BLaER1 treated with 17β-estradiol and CSF1 and Interleukin-3, amounts not matched to agents 10 nM and 100 nM (cell line): ENCODE measurements around the gene IRAK2.

Experiments
- H3K27ac ChIP-seq, 11 experiments: shearing (Covaris generic); formaldehyde crosslinking; 2 replicates each; pipeline ENCODE4 v1.8.1; 2022
- H3K27me3 ChIP-seq, 11 experiments: shearing (Covaris generic); formaldehyde crosslinking; 2 replicates each; pipeline ENCODE4 v1.8.1; 2022
- H3K36me3 ChIP-seq, 11 experiments: shearing (Covaris generic); formaldehyde crosslinking; 2 replicates each; pipeline ENCODE4 v1.8.1; 2022
- H3K4me1 ChIP-seq, 10 experiments: shearing (Covaris generic); formaldehyde crosslinking; 2 replicates each; pipeline ENCODE4 v1.8.1; 2022
- H3K4me2 ChIP-seq, 11 experiments: shearing (Covaris generic); formaldehyde crosslinking; 2 replicates each; pipeline ENCODE4 v1.8.1; 2022
- H3K4me3 ChIP-seq, 10 experiments: shearing (Covaris generic); formaldehyde crosslinking; 2 replicates each; pipeline ENCODE4 v1.8.1; 2022
- H3K9ac ChIP-seq, 11 experiments: shearing (Covaris generic); formaldehyde crosslinking; 2 replicates each; pipeline ENCODE4 v1.8.1; 2022
- H3K9me3 ChIP-seq, 11 experiments: shearing (Covaris generic); formaldehyde crosslinking; replicated peaks in 1 of 11; 2 replicates each; pipeline ENCODE4 v1.8.1; 2022
- H4K20me1 ChIP-seq, 11 experiments: shearing (Covaris generic); formaldehyde crosslinking; 2 replicates each; pipeline ENCODE4 v1.8.1; 2022
- Cebpa-rat ChIP-seq, 11 experiments: shearing (Covaris generic); IDR thresholded peaks; 2 replicates each; pipeline ENCODE4 v1.8.1; 2022

Gene IRAK2

GRCh38 chr3:10286596-10287295, 122.0 kb downstream of the IRAK2 start:
- no peak for TF ChIP-seq Cebpa-rat (IDR thresholded peaks at IDR 0.05)
- H4K20me1 ChIP-seq = peaks cover 0 to 37% (median 6%) of the 10 kb centered on the region in 11 experiments; a peak in 9 of 22 replicates
- peaks cover 76 to 100% (median 99%) of the 10 kb centered on the region in 10 experiments for H3K4me1 ChIP-seq

GRCh38 chr3:10287936-10288574, 123.3 kb downstream of the IRAK2 start:
- peak overlapping the region in 8 of 11 experiments; percentile 86 to 98 (median 92); a peak in 13 of 22 replicates for H3K4me2 ChIP-seq

More at GRCh38 chr3:10286596-10287295, 122.0 kb downstream of the IRAK2 start:
- peak overlapping the region in 5 of 11 experiments; percentile 1 to 94 (median 77); a peak in 6 of 22 replicates for H3K27ac ChIP-seq
- peaks cover 59 to 88% (median 77%) of the 10 kb centered on the region in 11 experiments; a peak in 21 of 22 replicates for H3K36me3 ChIP-seq
- H3K4me2 ChIP-seq = peak overlapping the region in 8 of 11 experiments; percentile 2 to 89 (median 78); a peak in 13 of 22 replicates
- no peaks in the 10 kb centered on the region for H3K27me3 ChIP-seq
- H3K9me3 ChIP-seq = no peaks in the 10 kb centered on the region
- no peak overlapping the region for H3K4me3 ChIP-seq
- no peak overlapping the region for H3K9ac ChIP-seq

GRCh38 chr3:10288575-10288960, 123.8 kb downstream of the IRAK2 start:
- Histone ChIP-seq H3K4me3 (no peak overlapping the region), H3K27ac (peak overlapping the region in 6 of 11 experiments; percentile 19 to 94 (median 90); a peak in 9 of 22 replicates), H3K27me3 (no peaks in the 10 kb centered on the region), H4K20me1 (peaks cover 0 to 30% (median 6%) of the 10 kb centered on the region in 11 experiments; a peak in 8 of 22 replicates), H3K4me1 (peaks cover 76 to 100% (median 97%) of the 10 kb centered on the region in 10 experiments), H3K36me3 (peaks cover 45 to 75% (median 62%) of the 10 kb centered on the region in 11 experiments; a peak in 21 of 22 replicates), H3K9me3 (no peaks in the 10 kb centered on the region), H3K4me2 (peak overlapping the region in 8 of 11 experiments; percentile 86 to 98 (median 92); a peak in 14 of 22 replicates), H3K9ac (peak overlapping the region in 2 of 11 experiments; percentile 80 to 84; a peak in 4 of 22 replicates)
- no peak for TF ChIP-seq Cebpa-rat (IDR thresholded peaks at IDR 0.05)

More at GRCh38 chr3:10287936-10288574, 123.3 kb downstream of the IRAK2 start:
- peaks cover 50 to 79% (median 68%) of the 10 kb centered on the region in 11 experiments; a peak in 21 of 22 replicates for H3K36me3 ChIP-seq
- H4K20me1 ChIP-seq = peaks cover 0 to 34% (median 6%) of the 10 kb centered on the region in 11 experiments; a peak in 8 of 22 replicates
- no peaks in the 10 kb centered on the region for H3K9me3 ChIP-seq
- peaks cover 76 to 100% (median 97%) of the 10 kb centered on the region in 10 experiments for H3K4me1 ChIP-seq
- H3K4me3 ChIP-seq = no peak overlapping the region
- no peak overlapping the region; a peak in 1 of 22 replicates for H3K9ac ChIP-seq
- no peak for TF ChIP-seq Cebpa-rat (IDR thresholded peaks at IDR 0.05)
- peak overlapping the region in 5 of 11 experiments; percentile 19 to 94 (median 90); a peak in 7 of 22 replicates for H3K27ac ChIP-seq
- H3K27me3 ChIP-seq = no peaks in the 10 kb centered on the region

- peaks cover 0 to 25% (median 6%) of the 10 kb centered on the region in 11 experiments; a peak in 8 of 22 replicates for H4K20me1 ChIP-seq
- H3K9ac ChIP-seq = peak overlapping the region in 8 of 11 experiments; percentile 14 to 84 (median 32); a peak in 11 of 22 replicates
- no peaks in the 10 kb centered on the region for H3K9me3 ChIP-seq
- H3K27ac ChIP-seq = peak overlapping the region in 8 of 11 experiments; percentile 82 to 94 (median 88); a peak in 11 of 22 replicates
- no peak for TF ChIP-seq Cebpa-rat (IDR thresholded peaks at IDR 0.05)
- peaks cover 40 to 75% (median 58%) of the 10 kb centered on the region in 11 experiments; a peak in 21 of 22 replicates for H3K36me3 ChIP-seq
- peaks cover 76 to 100% (median 97%) of the 10 kb centered on the region in 10 experiments for H3K4me1 ChIP-seq
- peak overlapping the region in 10 of 11 experiments; percentile 3 to 98 (median 92); a peak in 19 of 22 replicates for H3K4me2 ChIP-seq
- H3K4me3 ChIP-seq = no peak overlapping the region
- no peaks in the 10 kb centered on the region for H3K27me3 ChIP-seq
Measured at GRCh38 chr3:10289077-10289476, 124.4 kb downstream of the IRAK2 start.

- Histone ChIP-seq H3K4me1 (peaks cover 75 to 100% (median 97%) of the 10 kb centered on the region in 10 experiments), H3K27me3 (no peaks in the 10 kb centered on the region), H3K36me3 (peaks cover 38 to 75% (median 62%) of the 10 kb centered on the region in 11 experiments; a peak in 21 of 22 replicates), H4K20me1 (peaks cover 0 to 17% (median 1%) of the 10 kb centered on the region in 11 experiments; a peak in 8 of 22 replicates), H3K9me3 (no peaks in the 10 kb centered on the region), H3K4me3 (peak overlapping the region in 1 of 10 experiments; percentile 5; a peak in 1 of 20 replicates), H3K4me2 (peak overlapping the region; percentile 82 to 98 (median 91)), H3K9ac (peak overlapping the region in 8 of 11 experiments; percentile 14 to 84 (median 78); a peak in 10 of 22 replicates), H3K27ac (peak overlapping the region in 9 of 11 experiments; percentile 15 to 94 (median 88); a peak in 16 of 22 replicates)
- TF ChIP-seq Cebpa-rat (IDR thresholded peaks at IDR 0.05) = no peak
Measured at GRCh38 chr3:10289787-10290355, 125.2 kb downstream of the IRAK2 start.

- TF ChIP-seq Cebpa-rat (IDR thresholded peaks at IDR 0.05) = no peak
- H3K36me3 ChIP-seq = peaks cover 44 to 75% (median 63%) of the 10 kb centered on the region in 11 experiments
- H3K27me3 ChIP-seq = no peaks in the 10 kb centered on the region
- peak overlapping the region in 10 of 11 experiments; percentile 9 to 84 (median 76); a peak in 13 of 22 replicates for H3K9ac ChIP-seq
- H3K4me1 ChIP-seq = peaks cover 67 to 99% (median 93%) of the 10 kb centered on the region in 10 experiments
- H4K20me1 ChIP-seq = peaks cover 0 to 11% (median 0%) of the 10 kb centered on the region in 11 experiments; a peak in 4 of 22 replicates
- 0 out of 22 replicates have a peak, but pooled peaks cover 0 to 6% (median 0%) of the 10 kb centered on the region in 11 experiments for H3K9me3 ChIP-seq
- peak overlapping the region in 2 of 10 experiments; percentile 13 to 65; a peak in 1 of 20 replicates for H3K4me3 ChIP-seq
- peak overlapping the region in 10 of 11 experiments; percentile 14 to 94 (median 88); a peak in 17 of 22 replicates for H3K27ac ChIP-seq
- peak overlapping the region; percentile 82 to 98 (median 91) for H3K4me2 ChIP-seq
Measured at GRCh38 chr3:10290481-10291176, 125.9 kb downstream of the IRAK2 start.

GRCh38 chr3:10291641-10292040, 126.9 kb downstream of the IRAK2 start:
- Histone ChIP-seq H3K36me3 (peaks cover 44 to 75% (median 63%) of the 10 kb centered on the region in 11 experiments), H3K9me3 (peaks cover 0 to 10% (median 4%) of the 10 kb centered on the region in 11 experiments; a peak in 17 of 22 replicates), H3K4me2 (peak overlapping the region; percentile 82 to 98 (median 91)), H4K20me1 (peaks cover 0 to 8% (median 0%) of the 10 kb centered on the region in 11 experiments; a peak in 3 of 22 replicates), H3K27ac (peak overlapping the region in 9 of 11 experiments; percentile 82 to 94 (median 88); a peak in 19 of 22 replicates), H3K27me3 (no peaks in the 10 kb centered on the region), H3K9ac (peak overlapping the region in 9 of 11 experiments; percentile 25 to 84 (median 77); a peak in 15 of 22 replicates), H3K4me3 (peak overlapping the region in 7 of 10 experiments; percentile 43 to 65 (median 52); a peak in 10 of 20 replicates), H3K4me1 (peaks cover 62 to 89% (median 83%) of the 10 kb centered on the region in 10 experiments)
- no peak for TF ChIP-seq Cebpa-rat (IDR thresholded peaks at IDR 0.05)
